ENCODE measurements around the gene DPF3.

DNA sequence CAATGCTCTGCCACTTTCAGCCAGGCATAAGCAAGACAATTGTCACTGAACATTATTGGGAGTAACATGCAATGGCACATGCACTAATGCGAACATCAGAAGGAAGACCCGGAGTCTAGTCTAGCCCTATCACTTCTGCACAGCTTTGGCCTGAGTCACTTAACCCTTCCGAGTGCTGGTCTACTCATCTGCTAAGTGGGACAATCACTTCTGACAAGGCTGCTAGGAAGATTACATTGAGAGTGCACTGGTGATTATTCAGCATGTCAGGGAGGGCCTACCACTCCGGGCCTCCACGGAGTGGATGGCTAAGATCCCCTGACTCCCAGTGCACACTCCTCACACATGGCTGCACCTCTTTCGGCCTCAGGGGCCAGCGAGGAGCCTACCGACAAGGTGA is 240.9 kb downstream of the DPF3 start:
- TF ChIP-seq GATA2 (IDR thresholded peaks at IDR 0.05; ENCODE audit: low read depth, low read length) (no peak), GATA3 (IDR thresholded peaks at IDR 0.05; ENCODE audit: low read depth, low read length) (no peak)
